Osteoblast (primary cell): Measurements from ENCODE around the gene GFRA1. TPM values are rescaled to one million over a fixed set of nuclear protein-coding genes. Genes with fewer than 3 reads are reported as not detected.

Experiments
- DNase-seq: peaks from one replicate; pipeline ENCODE4 v3.0.0; 2011; ENCODE audit warnings: low spot score, mixed read lengths; ENCODE audit not compliant: insufficient read length; ENCODE audit errors: missing footprints
- H2AFZ ChIP-seq: 2 replicates; pipeline ENCODE4 v1.6.0; 2011; ENCODE audit warnings: mild to moderate bottlenecking, low read length
- H3K27ac ChIP-seq: 2 replicates; pipeline ENCODE4 v1.5.1; 2011; ENCODE audit warnings: mild to moderate bottlenecking, low read depth, low read length, moderate library complexity
- H3K27me3 ChIP-seq: 2 replicates; pipeline ENCODE4 v1.6.0; 2012; ENCODE audit warnings: mild to moderate bottlenecking, control low read depth, inconsistent platforms, low read length, moderate library complexity; ENCODE audit not compliant: insufficient read depth
- H3K36me3 ChIP-seq: 2 replicates; pipeline ENCODE4 v1.5.1; 2011; ENCODE audit warnings: mild to moderate bottlenecking, low read length, control low read depth, moderate library complexity; ENCODE audit not compliant: insufficient read depth
- H3K4me1 ChIP-seq: 2 replicates; pipeline ENCODE4 v1.5.1; 2011; ENCODE audit warnings: mild to moderate bottlenecking, low read length, control low read depth, moderate library complexity; ENCODE audit not compliant: insufficient read depth
- H3K4me2 ChIP-seq: 2 replicates; pipeline ENCODE4 v1.6.0; 2011; ENCODE audit warnings: mild to moderate bottlenecking, low read length; ENCODE audit not compliant: insufficient read depth
- H3K4me3 ChIP-seq: fragments of 200-600 bp; sonication (generic); 3 replicates; pipeline ENCODE4 v1.5.1; 2012; ENCODE audit warnings: mild to moderate bottlenecking, low read length, inconsistent platforms; ENCODE audit not compliant: insufficient read depth
- H3K79me2 ChIP-seq: 2 replicates; pipeline ENCODE4 v1.6.0; 2012; ENCODE audit warnings: mild to moderate bottlenecking, low read length, control low read depth, inconsistent platforms; ENCODE audit not compliant: insufficient read depth
- H3K9me3 ChIP-seq: 2 replicates; pipeline ENCODE4 v1.5.1; 2011; ENCODE audit warnings: low read depth, low read length, control low read depth
- H4K20me1 ChIP-seq: 2 replicates; pipeline ENCODE4 v1.6.0; 2012; ENCODE audit warnings: mild to moderate bottlenecking, low read length, control low read depth; ENCODE audit not compliant: insufficient read depth
- CTCF ChIP-seq: IDR thresholded peaks from 2 replicates; pipeline ENCODE4 v1.5.1; 2011; ENCODE audit warnings: mild to moderate bottlenecking, low read depth, low read length, moderate library complexity; ENCODE audit errors: extremely low read depth
- total RNA-seq: library from RNA; depleted of rRNA; stranded (reverse); fragments of >200 nt; gene quantifications from 2 replicates; pipeline ENCODE4 v1.2.3, GENCODE V29; 2012

GFRA1 gene
- total RNA-seq, 1 donor = 76.0 TPM

GRCh38 chr10:116289652-116290051 is 16.6 kb upstream of the GFRA1 start:
- H3K4me2 ChIP-seq = no peak overlapping the region

GRCh38 chr10:116287906-116288501 is 15.0 kb upstream of the GFRA1 start:
- no peak overlapping the region for H3K4me3 ChIP-seq
- no peaks in the 10 kb centered on the region for H3K36me3 ChIP-seq
- peak; percentile 76 for TF ChIP-seq CTCF
- H3K4me1 ChIP-seq = no peaks in the 10 kb centered on the region
- no peaks in the 10 kb centered on the region for H4K20me1 ChIP-seq
- no peaks in the 10 kb centered on the region for H3K27me3 ChIP-seq
- no peaks in the 10 kb centered on the region for H3K9me3 ChIP-seq
- no peak overlapping the region for H3K4me2 ChIP-seq
- DNase-seq = no peak
- no peak overlapping the region for H2AFZ ChIP-seq
- H3K27ac ChIP-seq = no peak overlapping the region
- no peaks in the 10 kb centered on the region for H3K79me2 ChIP-seq

More at GRCh38 chr10:116289652-116290051, 16.6 kb upstream of the GFRA1 start:
- no peaks in the 10 kb centered on the region for H3K9me3 ChIP-seq
- H3K36me3 ChIP-seq = no peaks in the 10 kb centered on the region
- no peaks in the 10 kb centered on the region for H4K20me1 ChIP-seq
- no peak overlapping the region for H3K27ac ChIP-seq
- H2AFZ ChIP-seq = peak overlapping the region; percentile 25
- no peak for DNase-seq
- TF ChIP-seq CTCF = no peak
- no peaks in the 10 kb centered on the region for H3K79me2 ChIP-seq
- H3K27me3 ChIP-seq = no peaks in the 10 kb centered on the region
- H3K4me3 ChIP-seq = no peak overlapping the region
- H3K4me1 ChIP-seq = no peaks in the 10 kb centered on the region

- no peaks in the 10 kb centered on the region for H4K20me1 ChIP-seq
- H3K36me3 ChIP-seq = no peaks in the 10 kb centered on the region
- H3K9me3 ChIP-seq = no peaks in the 10 kb centered on the region
- TF ChIP-seq CTCF = no peak
- no peak overlapping the region for H3K4me2 ChIP-seq
- no peak overlapping the region for H3K27ac ChIP-seq
- no peak for DNase-seq
- H3K4me3 ChIP-seq = no peak overlapping the region
- no peaks in the 10 kb centered on the region for H3K79me2 ChIP-seq
- no peaks in the 10 kb centered on the region for H3K27me3 ChIP-seq
- no peak overlapping the region for H2AFZ ChIP-seq
- H3K4me1 ChIP-seq = no peaks in the 10 kb centered on the region
These were observed 13.7 kb upstream of the GFRA1 start for GRCh38 chr10:116286626-116287200.

GRCh38 chr10:116281775-116282174 is 8.8 kb upstream of the GFRA1 start:
- no peaks in the 10 kb centered on the region for H3K27me3 ChIP-seq

More at GRCh38 chr10:116281775-116282174, 8.8 kb upstream of the GFRA1 start:
- Histone ChIP-seq H3K36me3 (no peaks in the 10 kb centered on the region), H4K20me1 (no peaks in the 10 kb centered on the region), H3K9me3 (no peaks in the 10 kb centered on the region), H2AFZ (no peak overlapping the region), H3K27ac (no peak overlapping the region), H3K4me2 (no peak overlapping the region), H3K79me2 (no peaks in the 10 kb centered on the region), H3K4me3 (no peak overlapping the region), H3K4me1 (peaks cover 3% of the 10 kb centered on the region)
- DNase-seq = no peak
- no peak for TF ChIP-seq CTCF
